K562 (cell line): Measurements from ENCODE around the gene SCLT1. TPM values are rescaled to one million over a fixed set of nuclear protein-coding genes. Genes with fewer than 3 reads are reported as not detected.

Experiments used
- ATAC-seq: fragments of 200-7000 bp; cut with Tn5 transposase; 3 replicates; pipeline ENCODE4 v1.9.1; 2020; ENCODE audit warnings: moderate library complexity
- BruUV-seq: library from RNA; stranded (reverse); fragments of 400-500 nt; replicated peaks from 2 replicates; lab custom pipeline; 2021; lab: Mats Ljungman, UMichigan
- CTCF ChIA-PET: fragments of 300-600 bp; formaldehyde crosslinking; extraction: SDS; loops from one replicate; lab custom pipeline; 2021; ENCODE audit warnings: low intra/inter-chr PET ratio; lab: Yijun Ruan, JAX
- POLR2A ChIA-PET: fragments of 300-600, 350-650 bp; sonication (Branson Sonifier 250); formaldehyde crosslinking; extraction: SDS; loops from one replicate; lab custom pipeline; 2021; ENCODE audit warnings: antibody characterized with exemption, inconsistent platforms; lab: Yijun Ruan, JAX
- DNase-seq, 4 experiments: peaks; one replicate each; pipeline versions ENCODE4 v3.0.0 to v3.0.0-alpha.2; 2011 to 2018; ENCODE audit warnings: low spot score in 3 of 4, mixed read lengths in 3 of 4; ENCODE audit errors: extremely low read depth in 1 of 4
- FAIRE-seq: peaks from 2 replicates; lab custom pipeline; 2011; peaks lifted over from hg19 to GRCh38; lab: Jason Lieb, UNC
- H2AFZ ChIP-seq: 2 replicates; pipeline ENCODE4 v1.6.0; 2011; ENCODE audit warnings: low read depth, low read length, control low read depth, inconsistent platforms
- H3K27ac ChIP-seq: fragments of 200-600 bp; 3 replicates; pipeline ENCODE4 v1.8.0; 2011; ENCODE audit warnings: low read depth, mild to moderate bottlenecking, control low read depth, inconsistent platforms, low read length, moderate library complexity, mixed read lengths; ENCODE audit errors: extremely low read depth
- H3K27me3 ChIP-seq, 2 experiments: fragments of 300-600 bp in 1 of 2; 2 replicates in 1 of 2; 3 replicates in 1 of 2; pipeline versions ENCODE4 v1.6.0 to v1.8.0; 2011; ENCODE audit warnings: inconsistent platforms in 2 of 2, low read length in 2 of 2, mild to moderate bottlenecking in 1 of 2, mixed read lengths in 1 of 2, moderate library complexity in 1 of 2; ENCODE audit not compliant: control insufficient read depth in 2 of 2, insufficient read depth in 2 of 2
- H3K36me3 ChIP-seq: fragments of 300-600 bp; 3 replicates; pipeline ENCODE4 v1.8.0; 2011; ENCODE audit warnings: mild to moderate bottlenecking, low read length, inconsistent platforms; ENCODE audit not compliant: control insufficient read depth, insufficient read depth
- H3K4me1 ChIP-seq, 2 experiments: fragments of 200-600 bp in 1 of 2; replicated peaks in 1 of 2; 2 replicates in 1 of 2; 3 replicates in 1 of 2; pipeline versions ENCODE4 v1.5.1 to v1.8.0; 2011; ENCODE audit warnings: inconsistent platforms in 2 of 2, low read length in 2 of 2, mild to moderate bottlenecking in 1 of 2, mixed read lengths in 1 of 2, moderate library complexity in 1 of 2; ENCODE audit not compliant: control insufficient read depth in 2 of 2, insufficient read depth in 2 of 2
- H3K4me2 ChIP-seq: 2 replicates; pipeline ENCODE4 v1.6.1; 2011; ENCODE audit warnings: low read length, control low read depth, inconsistent platforms, mixed read lengths; ENCODE audit not compliant: insufficient read depth
- H3K4me3 ChIP-seq: fragments of 200-600 bp; sonication (generic), shearing (Covaris generic); 2 replicates; pipeline ENCODE4 v1.5.1; 2016; ENCODE audit warnings: control low read depth, inconsistent platforms
- H3K79me2 ChIP-seq: fragments of 200-600 bp; 3 replicates; pipeline ENCODE4 v1.8.0; 2011; ENCODE audit warnings: low read length, inconsistent platforms; ENCODE audit not compliant: control insufficient read depth, insufficient read depth
- H3K9ac ChIP-seq, 2 experiments: 2 replicates each; pipeline versions ENCODE4 v1.6.0 to v1.6.1; 2011; ENCODE audit warnings: low read depth in 2 of 2, low read length in 2 of 2, control low read depth in 1 of 2, inconsistent platforms in 1 of 2, mild to moderate bottlenecking in 1 of 2, mixed read lengths in 1 of 2; ENCODE audit not compliant: insufficient read depth in 1 of 2
- H3K9me1 ChIP-seq: one replicate; pipeline ENCODE4 v1.6.0; 2011; ENCODE audit warnings: inconsistent platforms, mild to moderate bottlenecking, low read length, moderate library complexity; ENCODE audit not compliant: control insufficient read depth, insufficient read depth
- H3K9me3 ChIP-seq: replicated peaks from 2 replicates; pipeline ENCODE4 v1.5.1; 2011; ENCODE audit warnings: low read depth, low read length, inconsistent platforms; ENCODE audit not compliant: control insufficient read depth, insufficient read depth
- H4K20me1 ChIP-seq: replicated peaks from 2 replicates; pipeline ENCODE4 v1.6.1; 2011; ENCODE audit warnings: low read length, inconsistent platforms, mixed read lengths; ENCODE audit not compliant: control insufficient read depth, insufficient read depth
- whole genome bisulfite sequencing: fragments of 100-300 bp; shearing (Covaris generic); methylation state at CpG from one replicate; pipeline ENCODE4 v1.1.6; 2016; ENCODE audit warnings: low coverage, mixed read lengths; ENCODE audit not compliant: insufficient coverage; ENCODE audit errors: missing lambda C conversion rate; 5-methylcytosine and 5-hydroxymethylcytosine counted together
- in situ Hi-C: fragments of 300-500 bp; cut with MboI; formaldehyde crosslinking; loops from 4 replicates; pipeline ENCODE4 v1.15.0; 2018; ENCODE audit warnings: inconsistent platforms, mixed read lengths
- intact Hi-C: fragments of 100-400 bp; cut with micrococcal nuclease; formaldehyde crosslinking; loops from 2 replicates; pipeline ENCODE4 v1.14.2; 2022
- polyA plus RNA-seq, 8 experiments: library from polyadenylated mRNA; depleted of rRNA in 4 of 8; stranded (reverse) in 5 of 8; unstranded in 3 of 8; fragments of >200 nt; fragmentation: Nextera tagmentation in 2 of 8; fragmentation: Illumina TruSeq in 1 of 8; extraction: Ambion mirVana in 2 of 8; extraction: Trizol in 1 of 8; gene quantifications; 2 replicates each; pipeline versions ENCODE4 v1.2.1 to v1.2.3, GENCODE V29; 2011 to 2014; ENCODE audit warnings: inconsistent platforms in 1 of 8, missing spikeins in 1 of 8
- total RNA-seq, 7 experiments: library from RNA; depleted of rRNA in 6 of 7; stranded (reverse); fragments of >200 nt in 6 of 7; fragmentation: Illumina TruSeq in 2 of 7; extraction: Trizol in 2 of 7; gene quantifications; 2 replicates each; pipeline versions ENCODE4 v1.2.1 to v1.2.3, GENCODE V29; 2011 to 2021; ENCODE audit warnings: low replicate concordance in 1 of 7
- TF ChIP-seq, protein P1 (sequence below): fragments of 250-450 bp; sonication (Bioruptor Pico); IDR thresholded peaks from 2 replicates; pipeline ENCODE4 v1.4.0; 2020; ENCODE audit warnings: mild to moderate bottlenecking
- TF ChIP-seq, protein P2 (sequence below): fragments of 450-650 bp; IDR thresholded peaks from 2 replicates; pipeline ENCODE4 v1.6.1; 2016; ENCODE audit warnings: mild to moderate bottlenecking, moderate library complexity

The SCLT1 gene
- total and polyA plus RNA-seq, 9 of the 15 experiments (the other 6 are each of a cell fraction or from before 2014, with no cell fraction given): 8.0 to 31.9 (median 24.2) TPM

DNA sequence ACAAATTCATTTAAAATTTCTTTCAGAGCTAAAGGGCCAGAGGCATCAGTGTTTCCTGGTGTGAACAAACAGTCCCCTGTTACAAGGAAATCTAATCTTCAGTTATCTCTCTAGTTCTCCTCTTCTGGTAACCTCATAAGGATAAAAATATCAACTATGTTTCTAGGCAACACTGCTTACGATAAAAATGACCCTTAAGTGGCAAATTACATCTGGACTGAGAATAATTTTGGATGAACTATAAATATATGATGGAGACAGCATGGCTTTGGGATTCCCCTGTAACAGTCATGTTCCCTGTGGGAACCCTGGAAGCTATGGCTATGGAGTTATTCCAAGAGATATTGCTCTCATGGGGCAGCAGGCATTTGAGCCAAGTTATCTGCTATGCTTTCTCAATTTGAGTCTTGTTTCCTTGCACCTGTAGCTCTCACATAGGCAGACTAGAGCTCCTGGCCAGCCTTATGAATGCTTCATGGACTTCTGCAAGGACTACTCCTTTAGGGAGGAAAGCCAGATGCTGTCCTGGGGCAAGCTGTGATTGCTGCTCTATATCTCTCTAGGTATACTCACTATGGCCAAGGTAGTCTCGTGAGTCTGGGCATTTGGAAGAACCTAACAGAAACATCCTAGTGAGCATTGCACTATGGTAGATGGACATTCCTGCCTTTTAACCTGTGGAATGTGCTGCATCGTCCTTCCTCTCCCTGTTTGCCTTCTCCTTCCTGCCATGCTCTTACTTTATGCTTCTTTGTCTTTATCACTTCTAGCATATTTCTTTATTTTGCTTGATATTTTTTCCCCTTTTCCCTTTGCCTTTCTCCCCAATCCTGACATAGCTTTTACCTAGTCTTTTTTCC is 16.9 kb upstream of the SCLT1 start:
- no peaks in the 10 kb centered on the region for H3K27me3 ChIP-seq
- H3K27ac ChIP-seq: no peak overlapping the region
- ATAC-seq (peak; percentile 22; the same call in 1 of the 3 replicates), FAIRE-seq (no peak), DNase-seq (no peak)
- TF ChIP-seq, protein P1, sequence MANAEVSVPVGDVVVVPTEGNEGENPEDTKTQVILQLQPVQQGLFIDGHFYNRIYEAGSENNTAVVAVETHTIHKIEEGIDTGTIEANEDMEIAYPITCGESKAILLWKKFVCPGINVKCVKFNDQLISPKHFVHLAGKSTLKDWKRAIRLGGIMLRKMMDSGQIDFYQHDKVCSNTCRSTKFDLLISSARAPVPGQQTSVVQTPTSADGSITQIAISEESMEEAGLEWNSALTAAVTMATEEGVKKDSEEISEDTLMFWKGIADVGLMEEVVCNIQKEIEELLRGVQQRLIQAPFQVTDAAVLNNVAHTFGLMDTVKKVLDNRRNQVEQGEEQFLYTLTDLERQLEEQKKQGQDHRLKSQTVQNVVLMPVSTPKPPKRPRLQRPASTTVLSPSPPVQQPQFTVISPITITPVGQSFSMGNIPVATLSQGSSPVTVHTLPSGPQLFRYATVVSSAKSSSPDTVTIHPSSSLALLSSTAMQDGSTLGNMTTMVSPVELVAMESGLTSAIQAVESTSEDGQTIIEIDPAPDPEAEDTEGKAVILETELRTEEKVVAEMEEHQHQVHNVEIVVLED: no peak
- TF ChIP-seq, protein P2, sequence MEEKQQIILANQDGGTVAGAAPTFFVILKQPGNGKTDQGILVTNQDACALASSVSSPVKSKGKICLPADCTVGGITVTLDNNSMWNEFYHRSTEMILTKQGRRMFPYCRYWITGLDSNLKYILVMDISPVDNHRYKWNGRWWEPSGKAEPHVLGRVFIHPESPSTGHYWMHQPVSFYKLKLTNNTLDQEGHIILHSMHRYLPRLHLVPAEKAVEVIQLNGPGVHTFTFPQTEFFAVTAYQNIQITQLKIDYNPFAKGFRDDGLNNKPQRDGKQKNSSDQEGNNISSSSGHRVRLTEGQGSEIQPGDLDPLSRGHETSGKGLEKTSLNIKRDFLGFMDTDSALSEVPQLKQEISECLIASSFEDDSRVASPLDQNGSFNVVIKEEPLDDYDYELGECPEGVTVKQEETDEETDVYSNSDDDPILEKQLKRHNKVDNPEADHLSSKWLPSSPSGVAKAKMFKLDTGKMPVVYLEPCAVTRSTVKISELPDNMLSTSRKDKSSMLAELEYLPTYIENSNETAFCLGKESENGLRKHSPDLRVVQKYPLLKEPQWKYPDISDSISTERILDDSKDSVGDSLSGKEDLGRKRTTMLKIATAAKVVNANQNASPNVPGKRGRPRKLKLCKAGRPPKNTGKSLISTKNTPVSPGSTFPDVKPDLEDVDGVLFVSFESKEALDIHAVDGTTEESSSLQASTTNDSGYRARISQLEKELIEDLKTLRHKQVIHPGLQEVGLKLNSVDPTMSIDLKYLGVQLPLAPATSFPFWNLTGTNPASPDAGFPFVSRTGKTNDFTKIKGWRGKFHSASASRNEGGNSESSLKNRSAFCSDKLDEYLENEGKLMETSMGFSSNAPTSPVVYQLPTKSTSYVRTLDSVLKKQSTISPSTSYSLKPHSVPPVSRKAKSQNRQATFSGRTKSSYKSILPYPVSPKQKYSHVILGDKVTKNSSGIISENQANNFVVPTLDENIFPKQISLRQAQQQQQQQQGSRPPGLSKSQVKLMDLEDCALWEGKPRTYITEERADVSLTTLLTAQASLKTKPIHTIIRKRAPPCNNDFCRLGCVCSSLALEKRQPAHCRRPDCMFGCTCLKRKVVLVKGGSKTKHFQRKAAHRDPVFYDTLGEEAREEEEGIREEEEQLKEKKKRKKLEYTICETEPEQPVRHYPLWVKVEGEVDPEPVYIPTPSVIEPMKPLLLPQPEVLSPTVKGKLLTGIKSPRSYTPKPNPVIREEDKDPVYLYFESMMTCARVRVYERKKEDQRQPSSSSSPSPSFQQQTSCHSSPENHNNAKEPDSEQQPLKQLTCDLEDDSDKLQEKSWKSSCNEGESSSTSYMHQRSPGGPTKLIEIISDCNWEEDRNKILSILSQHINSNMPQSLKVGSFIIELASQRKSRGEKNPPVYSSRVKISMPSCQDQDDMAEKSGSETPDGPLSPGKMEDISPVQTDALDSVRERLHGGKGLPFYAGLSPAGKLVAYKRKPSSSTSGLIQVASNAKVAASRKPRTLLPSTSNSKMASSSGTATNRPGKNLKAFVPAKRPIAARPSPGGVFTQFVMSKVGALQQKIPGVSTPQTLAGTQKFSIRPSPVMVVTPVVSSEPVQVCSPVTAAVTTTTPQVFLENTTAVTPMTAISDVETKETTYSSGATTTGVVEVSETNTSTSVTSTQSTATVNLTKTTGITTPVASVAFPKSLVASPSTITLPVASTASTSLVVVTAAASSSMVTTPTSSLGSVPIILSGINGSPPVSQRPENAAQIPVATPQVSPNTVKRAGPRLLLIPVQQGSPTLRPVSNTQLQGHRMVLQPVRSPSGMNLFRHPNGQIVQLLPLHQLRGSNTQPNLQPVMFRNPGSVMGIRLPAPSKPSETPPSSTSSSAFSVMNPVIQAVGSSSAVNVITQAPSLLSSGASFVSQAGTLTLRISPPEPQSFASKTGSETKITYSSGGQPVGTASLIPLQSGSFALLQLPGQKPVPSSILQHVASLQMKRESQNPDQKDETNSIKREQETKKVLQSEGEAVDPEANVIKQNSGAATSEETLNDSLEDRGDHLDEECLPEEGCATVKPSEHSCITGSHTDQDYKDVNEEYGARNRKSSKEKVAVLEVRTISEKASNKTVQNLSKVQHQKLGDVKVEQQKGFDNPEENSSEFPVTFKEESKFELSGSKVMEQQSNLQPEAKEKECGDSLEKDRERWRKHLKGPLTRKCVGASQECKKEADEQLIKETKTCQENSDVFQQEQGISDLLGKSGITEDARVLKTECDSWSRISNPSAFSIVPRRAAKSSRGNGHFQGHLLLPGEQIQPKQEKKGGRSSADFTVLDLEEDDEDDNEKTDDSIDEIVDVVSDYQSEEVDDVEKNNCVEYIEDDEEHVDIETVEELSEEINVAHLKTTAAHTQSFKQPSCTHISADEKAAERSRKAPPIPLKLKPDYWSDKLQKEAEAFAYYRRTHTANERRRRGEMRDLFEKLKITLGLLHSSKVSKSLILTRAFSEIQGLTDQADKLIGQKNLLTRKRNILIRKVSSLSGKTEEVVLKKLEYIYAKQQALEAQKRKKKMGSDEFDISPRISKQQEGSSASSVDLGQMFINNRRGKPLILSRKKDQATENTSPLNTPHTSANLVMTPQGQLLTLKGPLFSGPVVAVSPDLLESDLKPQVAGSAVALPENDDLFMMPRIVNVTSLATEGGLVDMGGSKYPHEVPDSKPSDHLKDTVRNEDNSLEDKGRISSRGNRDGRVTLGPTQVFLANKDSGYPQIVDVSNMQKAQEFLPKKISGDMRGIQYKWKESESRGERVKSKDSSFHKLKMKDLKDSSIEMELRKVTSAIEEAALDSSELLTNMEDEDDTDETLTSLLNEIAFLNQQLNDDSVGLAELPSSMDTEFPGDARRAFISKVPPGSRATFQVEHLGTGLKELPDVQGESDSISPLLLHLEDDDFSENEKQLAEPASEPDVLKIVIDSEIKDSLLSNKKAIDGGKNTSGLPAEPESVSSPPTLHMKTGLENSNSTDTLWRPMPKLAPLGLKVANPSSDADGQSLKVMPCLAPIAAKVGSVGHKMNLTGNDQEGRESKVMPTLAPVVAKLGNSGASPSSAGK: no peak
- no peaks in the 10 kb centered on the region for H4K20me1 ChIP-seq
- in situ Hi-C loops: no loop called here
- no peaks in the 10 kb centered on the region for H3K9me3 ChIP-seq
- H3K36me3 ChIP-seq: peaks cover 11% of the 10 kb centered on the region
- H3K9me1 ChIP-seq: no peaks in the 10 kb centered on the region
- H3K4me2 ChIP-seq: no peak overlapping the region
- intact Hi-C loops: no loop called here
- BruUV-seq: no TSS peak
- H3K79me2 ChIP-seq: no peaks in the 10 kb centered on the region
- WGBS: 62% methylated on average over 3 of the region's 3 CpGs
- H3K4me1 ChIP-seq: no peaks in the 10 kb centered on the region
- ChIA-PET POLR2A (interaction anchor here (1.1 kb wide), 1 partner anchor 29 kb away, joined by 4 read pairs; no protein-coding TSS in a partner anchor), CTCF (no interaction called here)
- H2AFZ ChIP-seq: no peak overlapping the region
- H3K4me3 ChIP-seq: no peak overlapping the region
- H3K9ac ChIP-seq: no peak overlapping the region
